GM19397 (cell line): Measurements from ENCODE around the gene PLAGL1.
"Not testable (repeated sequence)": the region's sequence is repeated elsewhere in the genome, so short reads cannot be mapped to it uniquely, and the experiment has no call there.

Source experiments
- ATAC-seq: cut with Tn5 transposase; IDR thresholded peaks from one replicate; pipeline ENCODE4 v1.9.1; 2021; ENCODE audit warnings: mild to moderate bottlenecking, moderate library complexity; ENCODE audit not compliant: unreplicated experiment

PLAGL1 gene

GRCh38 chr6:144008120-144008811, at the start of gene PLAGL1:
Gene PLAGL1, minus strand, starts transcription at chr6:144008259. Its CDS starts 60,123 bp downstream, at chr6:143948136.
- ATAC-seq, result peak; percentile 66

GRCh38 chr6:144055121-144055931, 47.3 kb upstream of the PLAGL1 start:
- ATAC-seq, result peak; percentile 79

- no peak for ATAC-seq
Measured at GRCh38 chr6:144053601-144054000, 45.5 kb upstream of the PLAGL1 start.

- no peak for ATAC-seq
Measured at GRCh38 chr6:144052488-144052887, 44.4 kb upstream of the PLAGL1 start.

GRCh38 chr6:144049386-144049785, 41.3 kb upstream of the PLAGL1 start:
- ATAC-seq, result no peak

GRCh38 chr6:144047688-144048087, 39.6 kb upstream of the PLAGL1 start:
- ATAC-seq, result no peak

- not testable (repeated sequence) for ATAC-seq
Measured at GRCh38 chr6:144046672-144047071, 38.6 kb upstream of the PLAGL1 start.

- ATAC-seq, result not testable (repeated sequence)
Measured at GRCh38 chr6:144044989-144045388, 36.9 kb upstream of the PLAGL1 start.

GRCh38 chr6:144036835-144037195, 28.8 kb upstream of the PLAGL1 start:
- ATAC-seq, result peak; percentile 27

GRCh38 chr6:144036064-144036834, 28.2 kb upstream of the PLAGL1 start:
- peak; percentile 82 for ATAC-seq

- ATAC-seq, result no peak
Measured at GRCh38 chr6:144035416-144035815, 27.4 kb upstream of the PLAGL1 start.

- no peak for ATAC-seq
Measured at GRCh38 chr6:144033816-144034735, 26.0 kb upstream of the PLAGL1 start.

- no peak for ATAC-seq
Measured at GRCh38 chr6:144029452-144029851, 21.4 kb upstream of the PLAGL1 start.

GRCh38 chr6:144027932-144028587, 20.0 kb upstream of the PLAGL1 start:
- no peak for ATAC-seq

- no peak for ATAC-seq
Measured at GRCh38 chr6:144023216-144023615, 15.2 kb upstream of the PLAGL1 start.

- ATAC-seq, result no peak
Measured at GRCh38 chr6:144019929-144020328, 11.9 kb upstream of the PLAGL1 start.

GRCh38 chr6:144017166-144018094, 9.4 kb upstream of the PLAGL1 start:
- ATAC-seq, result no peak

- no peak for ATAC-seq
Measured at GRCh38 chr6:144013486-144013909, 5.4 kb upstream of the PLAGL1 start.

- no peak for ATAC-seq
Measured at GRCh38 chr6:144012534-144012933, 4.5 kb upstream of the PLAGL1 start.
